Activated CD8-positive, alpha-beta T cell treated with anti-CD3 and anti-CD28 coated beads, Interleukin-2, amount 10 ng/mL, durations not matched to agents 7 days and 5 days (primary cell): ENCODE measurements around the gene FCRL5. TPM values are rescaled to one million over a fixed set of nuclear protein-coding genes. Genes with fewer than 3 reads are reported as not detected.

Experiments
- ATAC-seq: fragments of 150-1000 bp; cut with Tn5 transposase; one replicate; pipeline ENCODE4 v1.10.0; 2021; ENCODE audit warnings: moderate library complexity
- CTCF ChIA-PET: fragments of 350-600 bp; sonication (Branson Sonifier 250); formaldehyde crosslinking; loops from one replicate; lab custom pipeline; 2021; ENCODE audit warnings: antibody characterized with exemption; lab: Charles Lee
- POLR2A ChIA-PET: fragments of 350-600 bp; sonication (Branson Sonifier 250); formaldehyde crosslinking; loops from one replicate; lab custom pipeline; 2021; ENCODE audit warnings: antibody characterized with exemption; lab: Charles Lee
- DNase-seq: peaks from one replicate; pipeline ENCODE4 v3.0.0-alpha.2; 2020
- H3K27ac Mint-ChIP-seq: one replicate; pipeline ENCODE4 v1.8.0; 2021; ENCODE audit warnings: mild to moderate bottlenecking, mixed read lengths
- H3K27me3 Mint-ChIP-seq: one replicate; pipeline ENCODE4 v1.8.0; 2021; ENCODE audit warnings: low read depth, mixed read lengths
- H3K36me3 Mint-ChIP-seq: one replicate; pipeline ENCODE4 v1.8.0; 2021; ENCODE audit warnings: low read depth, mixed read lengths
- H3K4me1 Mint-ChIP-seq: one replicate; pipeline ENCODE4 v1.8.0; 2021; ENCODE audit warnings: low read depth, mixed read lengths
- H3K4me3 Mint-ChIP-seq: one replicate; pipeline ENCODE4 v1.8.0; 2021; ENCODE audit warnings: mild to moderate bottlenecking, mixed read lengths
- H3K9me3 Mint-ChIP-seq: one replicate; pipeline ENCODE4 v1.8.0; 2022; ENCODE audit warnings: mixed read lengths; ENCODE audit not compliant: insufficient read depth
- total RNA-seq, 2 experiments: library from RNA; stranded (reverse); gene quantifications; one replicate each; pipeline ENCODE4 v1.2.3, GENCODE V29; 2021

FCRL5 gene
- total RNA-seq, 2 experiments from 2014 or later, result 0.10 to 0.11 TPM

DNA sequence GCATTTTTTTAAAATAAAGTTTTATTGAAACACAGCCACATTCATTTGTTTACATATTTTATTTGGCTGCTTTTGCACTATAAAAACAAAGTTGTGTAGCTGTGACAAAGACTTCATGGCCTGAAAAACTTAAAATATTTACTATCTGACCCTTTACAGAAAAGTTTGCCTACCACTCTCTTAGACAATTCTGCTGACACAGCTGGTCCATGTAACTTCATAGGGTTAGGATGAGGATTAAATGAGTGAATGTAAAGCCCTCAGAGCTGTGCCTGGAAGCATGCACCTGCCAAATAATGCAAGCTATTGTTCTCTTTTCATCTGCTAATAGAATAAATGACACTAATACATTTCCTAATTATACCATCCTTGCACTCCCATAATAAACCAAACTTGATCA is 67.7 kb downstream of the FCRL5 start:
- Mint-ChIP-seq H3K36me3 (no peaks in the 10 kb centered on the region), H3K27ac (no peak overlapping the region), H3K27me3 (peaks cover 15% of the 10 kb centered on the region), H3K9me3 (no peaks in the 10 kb centered on the region), H3K4me3 (no peak overlapping the region), H3K4me1 (peaks cover 15% of the 10 kb centered on the region)
- ChIA-PET POLR2A (no interaction called here), CTCF (interaction anchor here (0.9 to 7.9 kb wide), 6 partner anchors 11 to 328 kb away, joined by 3 to 41 read pairs (median 4); no protein-coding TSS in a partner anchor)
- no peak for ATAC-seq
- no peak for DNase-seq

DNA sequence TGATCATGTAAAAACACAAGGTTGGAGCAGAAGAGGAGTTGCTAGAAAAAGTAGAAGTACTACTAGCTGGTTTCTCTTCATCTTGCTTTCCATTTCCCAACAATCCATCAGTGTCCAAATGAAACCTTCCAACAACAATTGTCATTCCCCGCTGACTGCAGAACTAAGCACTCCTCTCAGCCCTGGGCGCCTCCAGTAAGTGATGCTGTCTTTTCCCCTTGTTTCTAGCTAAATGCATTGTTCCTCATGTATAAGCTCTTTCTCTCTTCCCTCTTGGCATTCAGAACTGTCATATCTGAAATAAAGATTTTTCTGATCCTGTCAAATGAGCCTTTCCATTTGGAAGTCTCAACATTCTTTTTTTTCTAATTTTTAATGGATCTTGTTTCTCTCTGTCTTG is 68.7 kb downstream of the FCRL5 start:
- H3K9me3 Mint-ChIP-seq, result no peaks in the 10 kb centered on the region
- H3K27me3 Mint-ChIP-seq, result peaks cover 15% of the 10 kb centered on the region
- no peak for DNase-seq
- peaks cover 15% of the 10 kb centered on the region for H3K4me1 Mint-ChIP-seq
- no peak for ATAC-seq
- H3K36me3 Mint-ChIP-seq, result no peaks in the 10 kb centered on the region
- CTCF ChIA-PET, result interaction anchor here (0.9 to 7.9 kb wide), 6 partner anchors 12 to 312 kb away, joined by 3 to 41 read pairs (median 5); no protein-coding TSS in a partner anchor
- H3K27ac Mint-ChIP-seq, result no peak overlapping the region
- POLR2A ChIA-PET, result no interaction called here
- H3K4me3 Mint-ChIP-seq, result no peak overlapping the region

DNA sequence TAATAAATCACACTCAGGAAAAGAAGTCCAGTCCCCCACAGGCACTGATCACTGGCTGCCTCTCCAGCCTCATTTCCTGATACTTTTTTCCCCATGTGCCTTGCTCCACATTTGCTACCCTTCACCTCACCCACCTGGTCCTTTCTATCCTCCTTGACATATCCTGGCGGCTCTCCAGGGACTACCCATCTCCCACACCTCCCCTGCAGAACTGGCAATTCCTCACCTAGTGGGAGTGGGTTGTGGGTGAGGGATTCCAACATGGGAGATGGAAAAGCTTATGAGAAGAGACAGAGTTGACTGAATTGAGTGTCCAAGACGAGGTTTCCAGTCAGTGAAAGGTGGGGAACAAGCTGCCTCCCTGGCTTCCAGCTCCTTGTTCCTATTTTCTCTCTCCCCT is 69.6 kb downstream of the FCRL5 start:
- H3K4me1 Mint-ChIP-seq, result peaks cover 15% of the 10 kb centered on the region
- ATAC-seq (no peak), DNase-seq (no peak)
- CTCF ChIA-PET, result interaction anchor here (1.4 to 7.9 kb wide), 4 partner anchors 13 to 112 kb away, joined by 4 to 41 read pairs (median 10); no protein-coding TSS in a partner anchor
- H3K27ac Mint-ChIP-seq, result no peak overlapping the region
- H3K27me3 Mint-ChIP-seq, result peaks cover 15% of the 10 kb centered on the region
- no peak overlapping the region for H3K4me3 Mint-ChIP-seq
- H3K36me3 Mint-ChIP-seq, result no peaks in the 10 kb centered on the region
- H3K9me3 Mint-ChIP-seq, result no peaks in the 10 kb centered on the region
- POLR2A ChIA-PET, result no interaction called here

DNA sequence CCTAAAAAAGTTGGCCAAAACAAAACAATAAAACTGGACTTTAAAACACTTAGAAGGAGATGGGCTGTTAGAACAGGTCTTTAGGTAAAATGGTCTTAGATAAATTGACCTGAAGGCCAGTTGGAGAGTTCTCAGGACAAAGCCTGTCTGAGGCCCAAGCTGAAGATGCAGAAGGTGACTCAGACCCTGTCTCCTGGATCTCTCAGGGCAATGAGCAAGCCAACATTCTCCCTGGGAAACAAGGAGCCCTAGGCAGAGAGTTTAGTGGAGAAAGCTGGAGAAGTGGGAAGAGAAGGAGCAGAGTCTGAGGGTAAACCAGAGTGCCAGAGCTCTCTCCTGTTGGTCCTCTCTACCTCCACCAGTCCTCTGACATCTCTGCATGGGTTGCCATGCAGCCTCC is 70.1 kb downstream of the FCRL5 start:
- no peak overlapping the region for H3K4me3 Mint-ChIP-seq
- H3K36me3 Mint-ChIP-seq, result no peaks in the 10 kb centered on the region
- CTCF ChIA-PET, result interaction anchor here (0.5 to 2.0 kb wide), 2 partner anchors 112 to 1716 kb away, joined by 3 to 4 read pairs; no protein-coding TSS in a partner anchor
- POLR2A ChIA-PET, result no interaction called here
- peaks cover 12% of the 10 kb centered on the region for H3K4me1 Mint-ChIP-seq
- peaks cover 15% of the 10 kb centered on the region for H3K27me3 Mint-ChIP-seq
- no peaks in the 10 kb centered on the region for H3K9me3 Mint-ChIP-seq
- DNase-seq (no peak), ATAC-seq (no peak)
- H3K27ac Mint-ChIP-seq, result no peak overlapping the region

DNA sequence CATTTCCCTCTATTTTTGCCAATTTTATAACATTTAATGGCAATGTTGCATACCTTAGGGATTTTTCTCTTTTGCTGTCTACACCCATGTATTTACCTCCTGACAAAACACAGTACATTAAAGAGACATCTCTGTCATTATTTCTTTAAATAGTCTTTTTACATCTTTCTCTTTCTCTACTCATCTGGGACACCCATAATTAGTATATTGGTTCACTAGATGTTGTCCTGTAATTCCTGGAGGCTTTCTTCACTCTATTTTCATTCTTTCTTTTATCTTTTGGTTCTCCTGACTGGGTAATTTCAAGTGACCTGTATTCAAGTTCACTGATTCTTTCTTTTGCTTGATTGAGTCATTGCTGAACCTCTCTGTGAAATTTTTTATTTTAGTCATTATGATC is 74.3 kb downstream of the FCRL5 start:
- no peak overlapping the region for H3K27ac Mint-ChIP-seq
- ATAC-seq, result no peak

DNA sequence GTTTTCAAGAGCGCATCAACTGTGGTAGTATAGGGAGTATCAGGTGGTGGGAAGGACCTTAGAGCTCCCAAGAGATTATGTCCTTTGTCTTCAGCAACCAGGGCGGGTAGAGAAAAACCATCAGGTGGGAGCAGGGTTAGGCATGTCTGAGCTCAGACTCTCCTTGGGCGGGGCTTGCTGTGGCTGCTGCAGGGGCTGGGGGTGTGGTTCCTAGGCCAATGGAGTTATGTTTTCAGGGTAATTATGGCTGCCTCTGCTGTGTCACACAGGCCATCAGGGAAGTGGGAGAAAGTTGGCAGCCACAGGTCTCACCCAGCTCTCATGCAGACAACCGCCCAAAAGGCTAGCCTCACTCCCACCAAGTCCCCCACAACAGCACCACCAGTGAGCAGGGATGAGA is 74.9 kb downstream of the FCRL5 start:
- H3K27me3 Mint-ChIP-seq, result peaks cover 14% of the 10 kb centered on the region
- H3K9me3 Mint-ChIP-seq, result no peaks in the 10 kb centered on the region
- ATAC-seq, result no peak
- POLR2A ChIA-PET, result no interaction called here
- H3K27ac Mint-ChIP-seq, result no peak overlapping the region
- DNase-seq, result no peak
- no peaks in the 10 kb centered on the region for H3K36me3 Mint-ChIP-seq
- CTCF ChIA-PET, result no interaction called here
- no peaks in the 10 kb centered on the region for H3K4me1 Mint-ChIP-seq
- no peak overlapping the region for H3K4me3 Mint-ChIP-seq

More for the DNA sequence above, 74.3 kb downstream of the FCRL5 start:
- Mint-ChIP-seq H3K4me1 (no peaks in the 10 kb centered on the region), H3K27me3 (peaks cover 20% of the 10 kb centered on the region), H3K9me3 (no peaks in the 10 kb centered on the region), H3K4me3 (no peak overlapping the region), H3K36me3 (no peaks in the 10 kb centered on the region)
- POLR2A ChIA-PET, result no interaction called here
- DNase-seq, result no peak
- CTCF ChIA-PET, result no interaction called here

DNA sequence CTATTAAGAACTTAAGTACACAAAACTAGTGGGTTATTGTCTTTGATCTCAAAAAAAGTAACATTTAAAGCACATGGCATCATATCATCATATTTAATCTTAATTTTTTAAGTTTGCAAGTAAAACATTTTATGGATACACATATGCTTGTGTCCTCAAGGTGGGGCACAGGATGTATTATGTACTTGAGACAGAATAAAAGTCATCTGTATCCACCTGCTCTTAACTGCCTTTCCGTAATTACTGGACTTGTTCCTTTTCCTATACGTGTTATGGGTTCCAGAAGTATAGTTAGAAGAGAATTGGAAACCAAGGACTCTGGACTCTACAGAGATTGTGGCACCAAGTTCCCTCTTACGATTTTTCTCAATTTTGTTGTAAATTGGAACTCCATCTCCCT is 79.4 kb downstream of the FCRL5 start:
- no peak overlapping the region for H3K27ac Mint-ChIP-seq
- H3K4me3 Mint-ChIP-seq, result no peak overlapping the region
- ChIA-PET POLR2A (no interaction called here), CTCF (no interaction called here)
- DNase-seq (no peak), ATAC-seq (no peak)
- H3K36me3 Mint-ChIP-seq, result no peaks in the 10 kb centered on the region
- H3K27me3 Mint-ChIP-seq, result peaks cover 23% of the 10 kb centered on the region
- no peaks in the 10 kb centered on the region for H3K4me1 Mint-ChIP-seq
- no peaks in the 10 kb centered on the region for H3K9me3 Mint-ChIP-seq

DNA sequence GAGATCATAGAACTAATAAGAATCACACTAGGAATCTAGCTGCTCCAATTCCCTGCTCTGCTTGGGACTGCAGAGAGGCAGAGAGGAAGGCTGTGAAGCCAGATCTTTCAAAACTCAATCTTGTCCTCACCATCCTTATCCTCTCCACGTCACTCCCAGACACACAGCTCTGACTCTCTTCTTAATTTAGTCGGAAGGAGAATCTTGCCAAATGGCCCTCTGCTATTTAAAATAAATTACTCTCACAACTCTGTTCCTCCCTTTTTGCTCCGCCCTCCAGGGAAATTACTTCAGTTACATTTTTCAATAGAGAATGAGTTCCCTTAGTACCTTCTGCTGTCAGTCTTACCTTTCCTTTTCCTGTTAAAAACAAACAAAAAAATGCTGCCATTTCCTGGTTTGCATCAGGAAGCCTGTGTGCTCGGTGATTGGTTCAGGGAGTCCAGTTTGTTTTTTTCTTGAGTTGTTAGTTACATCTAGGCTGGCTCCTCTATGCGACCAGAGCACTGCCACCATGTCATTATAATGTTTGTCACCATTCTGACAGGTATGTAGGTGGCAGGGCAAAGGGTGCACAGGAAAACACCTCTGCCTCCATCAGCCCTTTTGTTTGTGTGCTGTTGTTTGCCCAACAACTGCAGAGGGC is 80.1 kb downstream of the FCRL5 start:
- ChIA-PET POLR2A (no interaction called here), CTCF (no interaction called here)
- Mint-ChIP-seq H3K27ac (no peak overlapping the region), H3K4me3 (no peak overlapping the region), H3K27me3 (peaks cover 26% of the 10 kb centered on the region), H3K9me3 (no peaks in the 10 kb centered on the region), H3K36me3 (no peaks in the 10 kb centered on the region), H3K4me1 (no peaks in the 10 kb centered on the region)
- DNase-seq (no peak), ATAC-seq (no peak)

DNA sequence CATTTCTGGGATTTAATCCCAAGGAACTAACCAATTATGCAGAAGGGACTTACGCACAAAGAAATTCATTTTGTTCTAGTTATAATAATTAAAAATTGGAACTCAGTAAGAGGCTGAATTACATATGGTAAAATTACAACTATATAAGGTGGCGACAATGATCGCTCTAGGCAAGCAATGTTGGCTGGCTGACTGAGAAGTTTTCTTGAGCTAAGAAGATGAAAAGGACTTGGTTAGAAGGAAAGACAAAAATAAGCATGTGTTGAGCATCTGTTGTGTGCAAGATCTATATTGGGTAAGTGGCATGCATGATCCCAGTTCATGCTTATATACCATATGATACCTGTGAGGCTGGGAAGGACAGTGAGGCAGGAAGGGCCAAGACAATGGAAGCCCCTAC is 80.8 kb downstream of the FCRL5 start:
- Mint-ChIP-seq H3K9me3 (no peaks in the 10 kb centered on the region), H3K27me3 (peaks cover 26% of the 10 kb centered on the region), H3K36me3 (no peaks in the 10 kb centered on the region), H3K27ac (no peak overlapping the region), H3K4me3 (no peak overlapping the region), H3K4me1 (no peaks in the 10 kb centered on the region)
- ChIA-PET POLR2A (no interaction called here), CTCF (no interaction called here)
- no peak for ATAC-seq
- DNase-seq, result no peak

DNA sequence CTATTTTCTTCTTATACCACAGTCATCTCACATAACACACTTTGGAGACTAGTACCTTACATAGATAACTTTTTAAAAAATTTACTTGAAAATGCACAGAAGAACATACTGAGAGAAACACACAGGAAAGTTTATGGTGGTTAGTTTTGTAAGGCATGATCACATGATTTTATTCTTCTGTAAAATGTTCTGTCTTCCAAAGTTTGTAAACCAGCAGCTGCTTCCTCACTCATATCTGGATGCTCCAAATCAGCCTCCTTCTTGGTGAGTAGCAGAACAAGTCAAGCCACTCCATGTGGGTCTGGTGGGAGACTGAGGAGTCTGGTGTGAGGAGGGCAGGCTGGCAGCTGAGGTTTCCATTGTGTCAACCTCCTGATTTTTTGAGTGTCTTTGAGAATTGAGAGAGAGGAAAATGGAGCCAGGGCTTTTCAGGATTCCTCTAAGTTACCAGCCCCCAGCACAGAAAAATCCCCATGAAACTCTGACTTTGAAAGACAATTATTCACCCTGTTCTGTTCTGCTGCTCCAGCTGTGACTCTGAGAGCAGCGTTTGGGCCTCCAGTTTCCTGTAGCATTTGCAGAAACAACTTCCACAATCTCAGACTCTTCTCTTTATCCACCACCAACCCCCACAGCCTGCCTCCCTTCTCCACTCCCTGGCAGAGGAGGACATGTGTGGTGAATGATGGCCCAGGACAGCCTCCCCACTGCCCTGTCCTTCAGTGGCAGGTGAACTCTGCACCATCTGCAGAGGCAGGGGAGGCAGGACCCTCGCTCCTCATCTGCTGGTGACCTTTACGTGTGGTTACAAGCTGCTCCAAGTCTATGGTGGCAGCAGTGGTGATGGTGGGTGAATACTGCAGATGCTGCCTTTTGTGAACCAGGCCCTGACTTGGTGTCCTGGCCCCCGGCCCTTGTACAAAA is 82.3 kb downstream of the FCRL5 start:
- POLR2A ChIA-PET, result no interaction called here
- H3K4me1 Mint-ChIP-seq, result no peaks in the 10 kb centered on the region

DNA sequence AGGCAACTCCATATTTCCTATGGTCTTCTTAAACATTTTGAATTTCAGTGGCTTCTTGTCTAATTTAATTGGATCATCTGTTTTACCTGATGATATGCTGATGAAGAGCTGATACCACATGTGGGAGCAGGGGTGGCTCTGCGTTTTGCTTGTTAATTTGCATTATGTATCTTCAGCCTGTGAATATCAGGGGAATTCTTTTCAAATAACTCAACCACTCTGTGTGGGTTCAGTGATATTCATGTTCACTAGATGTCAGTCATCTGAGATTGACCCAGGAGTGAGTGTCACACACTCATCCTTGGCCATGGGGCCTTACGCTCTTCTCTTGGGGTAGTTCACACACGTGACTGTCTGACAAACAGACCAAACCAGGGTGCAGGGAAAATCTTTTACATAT is 83.0 kb downstream of the FCRL5 start:
- H3K4me3 Mint-ChIP-seq, result no peak overlapping the region
- CTCF ChIA-PET, result no interaction called here
- H3K36me3 Mint-ChIP-seq, result no peaks in the 10 kb centered on the region
- H3K4me1 Mint-ChIP-seq, result no peaks in the 10 kb centered on the region
- POLR2A ChIA-PET, result no interaction called here
- DNase-seq (no peak), ATAC-seq (no peak)
- H3K27me3 Mint-ChIP-seq, result peaks cover 22% of the 10 kb centered on the region
- no peak overlapping the region for H3K27ac Mint-ChIP-seq
- no peaks in the 10 kb centered on the region for H3K9me3 Mint-ChIP-seq

More for the DNA sequence above, 82.3 kb downstream of the FCRL5 start:
- H3K27ac Mint-ChIP-seq, result no peak overlapping the region
- ATAC-seq (no peak), DNase-seq (no peak)
- H3K4me3 Mint-ChIP-seq, result no peak overlapping the region
- CTCF ChIA-PET, result no interaction called here
- H3K36me3 Mint-ChIP-seq, result no peaks in the 10 kb centered on the region
- peaks cover 25% of the 10 kb centered on the region for H3K27me3 Mint-ChIP-seq
- no peaks in the 10 kb centered on the region for H3K9me3 Mint-ChIP-seq

DNA sequence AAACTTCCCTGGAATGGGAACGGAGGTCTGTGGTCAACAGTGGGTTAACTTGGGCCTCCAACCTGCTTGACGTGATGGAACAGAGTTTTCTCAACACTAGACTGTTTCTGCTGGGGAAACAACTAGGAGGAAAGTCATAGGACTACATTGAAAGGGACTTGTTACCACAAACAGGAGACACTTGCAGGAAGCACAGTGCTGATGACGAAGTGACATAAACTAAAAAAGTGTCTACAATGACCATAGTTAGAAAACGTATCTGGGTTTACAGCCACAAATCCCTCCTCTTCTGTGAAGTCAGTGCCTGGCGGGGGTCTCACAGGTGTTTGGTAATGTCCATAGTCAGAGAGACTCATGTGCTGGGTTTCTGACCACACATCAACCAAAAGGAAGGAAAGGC is 86.3 kb downstream of the FCRL5 start:
- POLR2A ChIA-PET, result no interaction called here
- peaks cover 16% of the 10 kb centered on the region for H3K27me3 Mint-ChIP-seq
- no peaks in the 10 kb centered on the region for H3K4me1 Mint-ChIP-seq
- no peak overlapping the region for H3K27ac Mint-ChIP-seq
- no peak for ATAC-seq
- DNase-seq, result no peak
- H3K36me3 Mint-ChIP-seq, result no peaks in the 10 kb centered on the region
- H3K4me3 Mint-ChIP-seq, result no peak overlapping the region
- H3K9me3 Mint-ChIP-seq, result no peaks in the 10 kb centered on the region
- CTCF ChIA-PET, result no interaction called here
